Kidney epithelial cell (primary cell): ENCODE results near the gene CACNG4. TPM values are rescaled to one million over a fixed set of nuclear protein-coding genes. Genes with fewer than 3 reads are reported as not detected.

Experiments
- DNase-seq: peaks from one replicate; pipeline ENCODE4 v3.0.0-alpha.2; 2010; ENCODE audit warnings: low read depth
- H3K27me3 ChIP-seq: 2 replicates; pipeline ENCODE4 v1.6.0; 2011; ENCODE audit warnings: low read length; ENCODE audit not compliant: control insufficient read depth, insufficient read depth
- H3K36me3 ChIP-seq: 2 replicates; pipeline ENCODE4 v1.5.1; 2011; ENCODE audit warnings: low read length; ENCODE audit not compliant: control insufficient read depth, insufficient read depth
- H3K4me3 ChIP-seq: 2 replicates; pipeline ENCODE4 v1.5.1; 2011; ENCODE audit warnings: low read depth, mild to moderate bottlenecking, control low read depth, low read length
- total RNA-seq: library from RNA; depleted of rRNA; stranded (reverse); fragments of >200 nt; gene quantifications from 2 replicates; pipeline ENCODE4 v1.2.3, GENCODE V29; 2015
- TF ChIP-seq, protein P1 (sequence below): IDR thresholded peaks from 2 replicates; pipeline ENCODE4 v1.5.1; 2011; ENCODE audit warnings: mild to moderate bottlenecking, moderate library complexity, low read length, control low read depth, inconsistent platforms; ENCODE audit not compliant: insufficient read depth, poor library complexity, severe bottlenecking

Gene CACNG4
- total RNA-seq, 1 donor from 2014 or later, result 0.84 TPM

DNA sequence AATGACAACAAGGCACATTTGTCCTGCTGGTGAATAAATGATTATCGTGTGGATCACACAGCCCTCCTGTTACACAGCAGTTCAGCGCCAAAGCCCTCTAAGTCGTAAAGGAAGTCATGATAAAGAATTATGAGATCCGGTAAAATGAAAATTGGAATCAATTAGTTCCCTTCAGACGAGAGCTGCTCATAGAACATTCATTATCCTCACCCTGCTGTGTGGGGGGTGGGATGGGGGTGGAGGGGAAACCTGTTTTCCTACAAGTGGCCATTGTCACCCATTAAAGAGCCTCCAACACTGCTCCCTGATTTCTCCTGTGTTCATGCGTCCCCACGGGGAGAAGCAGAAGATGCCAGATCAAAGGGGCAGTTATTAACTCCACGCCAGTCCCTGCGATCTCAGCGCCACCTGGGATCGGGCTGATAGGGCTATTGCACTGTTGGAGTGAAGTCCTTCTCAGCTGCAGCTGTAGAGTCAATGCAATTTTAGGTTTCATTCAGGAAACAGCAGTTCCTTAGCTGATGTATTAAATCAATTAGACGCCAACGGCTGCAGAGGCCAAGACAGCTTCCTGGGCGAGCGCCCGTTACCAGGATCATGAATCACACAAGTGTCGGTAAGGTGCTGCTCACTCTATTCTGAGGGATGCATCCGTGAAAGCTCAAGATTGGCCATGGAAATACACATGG lies 19.2 kb upstream of the CACNG4 start:
- Histone ChIP-seq H3K36me3 (no peaks in the 10 kb centered on the region), H3K27me3 (peaks cover 25% of the 10 kb centered on the region), H3K4me3 (no peak overlapping the region)
- TF ChIP-seq, protein P1, sequence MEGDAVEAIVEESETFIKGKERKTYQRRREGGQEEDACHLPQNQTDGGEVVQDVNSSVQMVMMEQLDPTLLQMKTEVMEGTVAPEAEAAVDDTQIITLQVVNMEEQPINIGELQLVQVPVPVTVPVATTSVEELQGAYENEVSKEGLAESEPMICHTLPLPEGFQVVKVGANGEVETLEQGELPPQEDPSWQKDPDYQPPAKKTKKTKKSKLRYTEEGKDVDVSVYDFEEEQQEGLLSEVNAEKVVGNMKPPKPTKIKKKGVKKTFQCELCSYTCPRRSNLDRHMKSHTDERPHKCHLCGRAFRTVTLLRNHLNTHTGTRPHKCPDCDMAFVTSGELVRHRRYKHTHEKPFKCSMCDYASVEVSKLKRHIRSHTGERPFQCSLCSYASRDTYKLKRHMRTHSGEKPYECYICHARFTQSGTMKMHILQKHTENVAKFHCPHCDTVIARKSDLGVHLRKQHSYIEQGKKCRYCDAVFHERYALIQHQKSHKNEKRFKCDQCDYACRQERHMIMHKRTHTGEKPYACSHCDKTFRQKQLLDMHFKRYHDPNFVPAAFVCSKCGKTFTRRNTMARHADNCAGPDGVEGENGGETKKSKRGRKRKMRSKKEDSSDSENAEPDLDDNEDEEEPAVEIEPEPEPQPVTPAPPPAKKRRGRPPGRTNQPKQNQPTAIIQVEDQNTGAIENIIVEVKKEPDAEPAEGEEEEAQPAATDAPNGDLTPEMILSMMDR, result no peak
- DNase-seq, result no peak

DNA sequence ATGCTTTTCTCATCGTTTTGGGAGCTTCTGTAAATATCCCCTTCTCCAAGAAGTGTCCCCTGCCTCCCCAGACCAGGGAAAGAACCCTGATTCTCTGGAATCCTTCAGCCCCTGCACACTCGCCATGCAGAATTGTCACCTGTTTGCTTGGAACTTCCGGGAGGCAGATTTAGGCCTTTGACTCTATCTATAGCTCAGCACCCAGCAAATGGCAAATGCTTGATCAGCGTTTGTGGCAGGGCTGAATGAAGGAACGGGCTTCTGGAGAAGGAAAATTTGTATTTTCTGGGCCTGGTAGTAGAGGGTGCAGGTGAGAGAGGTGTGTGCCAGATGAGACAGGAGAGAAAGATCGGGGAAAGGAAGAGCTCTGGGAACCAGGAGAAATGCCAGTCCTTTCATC lies 18.3 kb upstream of the CACNG4 start:
- Histone ChIP-seq H3K36me3 (no peaks in the 10 kb centered on the region), H3K4me3 (no peak overlapping the region), H3K27me3 (peaks cover 23% of the 10 kb centered on the region)
- DNase-seq, result no peak
- TF ChIP-seq, protein P1, result no peak

DNA sequence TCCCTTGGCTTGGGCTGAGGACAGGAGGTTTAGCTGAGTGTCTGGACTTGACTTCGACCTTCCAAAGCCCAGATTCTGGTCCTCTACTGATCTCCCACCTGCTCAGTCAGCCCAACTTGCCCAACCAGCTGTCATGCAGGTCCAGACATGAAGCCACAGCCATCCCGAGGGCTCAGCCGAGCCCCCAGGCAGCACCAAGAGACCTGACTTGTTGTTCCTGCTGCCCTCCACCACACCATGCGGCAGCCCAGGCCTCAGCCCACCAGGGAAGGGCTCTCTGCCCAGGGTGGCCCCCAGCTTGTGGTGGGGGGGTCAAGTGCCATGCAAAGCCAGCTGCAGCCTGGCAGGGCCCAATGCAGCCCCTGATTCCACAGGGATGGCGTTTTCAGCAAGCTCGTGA lies 17.2 kb upstream of the CACNG4 start:
- TF ChIP-seq, protein P1, result no peak
- Histone ChIP-seq H3K4me3 (no peak overlapping the region), H3K36me3 (no peaks in the 10 kb centered on the region), H3K27me3 (peaks cover 17% of the 10 kb centered on the region)
- no peak for DNase-seq

DNA sequence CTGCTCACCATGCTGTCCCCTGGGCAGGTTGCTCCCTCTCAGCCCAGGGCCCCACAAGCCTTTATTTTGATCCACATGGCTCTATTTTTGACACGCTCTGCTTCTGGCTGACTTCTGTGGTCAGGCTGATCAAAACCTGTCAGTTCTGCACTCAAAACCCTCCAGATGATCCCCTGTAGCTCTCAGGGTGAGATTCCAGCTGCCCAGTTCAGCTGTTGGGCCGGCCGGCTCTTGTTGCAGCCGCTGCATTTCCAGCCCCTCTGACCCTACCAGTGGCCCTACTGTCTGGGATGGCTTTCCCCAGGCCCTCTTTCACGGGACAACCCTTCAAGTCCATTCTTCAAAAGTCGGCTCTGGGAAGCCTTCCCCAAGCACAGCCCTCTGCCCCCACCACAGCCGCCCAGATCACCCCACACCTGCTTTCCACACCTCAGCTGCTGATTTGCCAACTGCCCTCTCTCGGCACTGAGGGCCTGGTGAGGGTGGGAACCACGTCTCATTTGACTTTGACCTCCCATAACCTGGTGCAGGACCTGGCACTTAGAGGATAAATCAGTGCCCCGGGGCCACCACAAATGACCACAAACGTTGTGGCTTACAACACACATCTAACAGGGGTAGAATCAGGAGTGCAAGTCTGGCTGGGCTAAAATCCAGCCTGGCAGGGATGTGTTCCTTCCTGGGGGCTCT lies 16.3 kb upstream of the CACNG4 start:
- no peaks in the 10 kb centered on the region for H3K36me3 ChIP-seq
- no peak for DNase-seq
- H3K27me3 ChIP-seq, result peaks cover 19% of the 10 kb centered on the region
- TF ChIP-seq, protein P1, result no peak
- no peak overlapping the region for H3K4me3 ChIP-seq

DNA sequence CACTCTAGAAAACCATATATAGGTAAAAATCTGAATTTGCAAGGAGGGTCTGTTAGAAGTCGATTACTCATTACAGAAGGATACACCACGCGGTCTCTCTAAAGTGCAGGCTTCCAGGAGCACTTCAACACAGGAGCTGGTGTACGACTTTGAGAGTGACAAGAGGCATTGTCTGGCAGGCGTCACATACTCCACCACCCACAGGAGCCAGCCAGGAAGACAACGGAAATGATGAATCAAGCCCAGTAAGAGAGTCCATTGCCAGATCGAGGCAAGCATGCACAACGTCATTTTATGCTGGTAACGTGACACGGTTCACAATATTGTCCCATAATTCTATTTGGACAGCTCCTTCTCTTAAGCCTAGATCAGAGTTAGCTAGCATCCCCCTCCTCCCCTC lies 15.0 kb upstream of the CACNG4 start:
- H3K4me3 ChIP-seq, result no peak overlapping the region
- DNase-seq, result no peak
- TF ChIP-seq, protein P1, result no peak
- no peaks in the 10 kb centered on the region for H3K36me3 ChIP-seq
- peaks cover 18% of the 10 kb centered on the region for H3K27me3 ChIP-seq
